ENCODE data around the gene PLD4.

- TF ChIP-seq CTCF (IDR thresholded peaks at IDR 0.05; ENCODE audit: insufficient read depth, low read length, poor library complexity, severe bottlenecking) (no peak), EZH2phosphoT487 (conservative IDR thresholded peaks at IDR 0.05; ENCODE audit: low read length) (no peak)
Measured at GRCh38 chr14:104937694-104938365, 13.2 kb downstream of the PLD4 start.
